ENCODE data around the gene CAP2.

CAP2 gene

DNA sequence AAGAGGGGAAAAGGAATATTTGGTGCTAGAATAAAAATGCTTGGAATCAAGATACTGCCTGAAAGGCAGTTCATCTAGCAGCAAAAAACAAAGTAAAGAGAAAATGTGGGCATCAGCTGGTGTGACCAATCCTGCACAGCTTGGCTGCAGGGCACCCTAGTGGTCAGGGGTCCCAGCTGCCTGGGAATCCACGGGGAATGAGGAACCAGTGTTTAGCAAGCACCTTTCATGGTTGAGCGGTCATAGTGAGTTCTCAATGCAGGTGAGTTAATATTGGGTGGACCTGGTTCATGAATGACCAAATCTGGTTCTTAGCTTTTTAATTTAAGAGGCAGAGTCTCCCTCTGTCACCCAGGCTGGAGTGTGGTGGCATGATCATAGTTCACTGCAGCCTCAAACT is 53.3 kb downstream of the CAP2 start:
- DNase-seq, result no peak

DNA sequence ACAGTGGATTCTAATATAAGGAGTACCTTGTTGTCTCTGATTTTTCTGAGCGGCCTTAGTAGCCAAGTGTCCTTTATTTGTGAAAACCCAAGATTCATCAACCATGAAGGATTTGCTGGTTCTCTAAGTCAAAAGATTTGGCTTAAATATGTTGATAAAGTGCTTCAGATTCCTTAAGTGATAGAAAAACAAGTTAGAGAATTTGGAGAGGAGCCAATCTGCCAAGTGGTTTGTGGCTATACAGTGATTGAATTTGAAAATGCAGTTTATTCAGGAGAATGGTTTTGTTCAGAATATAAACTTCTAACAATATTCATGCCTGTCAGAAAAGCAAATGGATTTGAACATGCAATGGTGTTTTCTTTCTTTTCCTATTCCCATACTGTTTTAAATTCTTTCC is 54.8 kb downstream of the CAP2 start:
- DNase-seq, result no peak

DNA sequence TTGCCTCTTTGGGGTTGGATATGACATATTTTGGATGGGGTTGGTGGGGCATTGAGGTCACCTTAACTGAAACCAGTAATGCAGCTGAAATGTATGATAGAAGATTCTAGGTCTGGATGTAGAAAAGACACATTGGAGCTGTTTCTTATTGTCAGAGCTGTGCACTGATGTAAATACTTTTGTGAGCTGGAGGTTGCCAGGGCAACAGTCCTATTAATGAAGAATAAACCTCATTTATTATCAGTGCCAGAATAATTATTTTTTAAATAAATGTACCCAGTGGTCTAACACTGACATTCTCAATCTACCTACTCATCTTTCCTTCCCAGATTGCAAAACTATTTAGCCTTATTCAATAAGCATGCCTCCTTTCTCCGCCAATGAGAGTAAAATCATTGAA is 57.0 kb downstream of the CAP2 start:
- DNase-seq, result no peak

GRCh38 chr6:17450832-17451231 is 57.4 kb downstream of the CAP2 start:
- no peak for DNase-seq

DNA sequence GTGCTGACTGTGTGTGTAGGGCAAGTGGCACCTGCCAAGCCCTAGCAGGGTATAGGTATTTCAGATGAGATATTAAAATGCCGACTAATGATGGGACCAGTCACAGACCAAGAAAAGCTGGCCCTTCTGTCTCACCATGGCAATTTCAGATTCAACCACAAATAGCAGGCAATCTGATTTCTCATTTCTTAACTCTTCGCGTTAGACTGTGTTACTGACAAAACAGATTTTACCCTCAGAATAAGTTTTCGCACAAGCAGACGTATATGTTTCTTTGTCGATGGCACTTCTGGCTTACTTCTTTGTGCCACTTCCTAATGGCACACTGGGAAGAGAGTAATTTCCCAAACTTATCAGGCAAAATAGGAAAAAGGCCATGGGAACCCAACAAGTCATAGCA is 58.7 kb downstream of the CAP2 start:
- DNase-seq, result no peak

- no peak for DNase-seq
These were observed 61.1 kb downstream of the CAP2 start for GRCh38 chr6:17454316-17455005.

- DNase-seq, result no peak
These were observed 62.5 kb downstream of the CAP2 start for GRCh38 chr6:17455919-17456318.

DNA sequence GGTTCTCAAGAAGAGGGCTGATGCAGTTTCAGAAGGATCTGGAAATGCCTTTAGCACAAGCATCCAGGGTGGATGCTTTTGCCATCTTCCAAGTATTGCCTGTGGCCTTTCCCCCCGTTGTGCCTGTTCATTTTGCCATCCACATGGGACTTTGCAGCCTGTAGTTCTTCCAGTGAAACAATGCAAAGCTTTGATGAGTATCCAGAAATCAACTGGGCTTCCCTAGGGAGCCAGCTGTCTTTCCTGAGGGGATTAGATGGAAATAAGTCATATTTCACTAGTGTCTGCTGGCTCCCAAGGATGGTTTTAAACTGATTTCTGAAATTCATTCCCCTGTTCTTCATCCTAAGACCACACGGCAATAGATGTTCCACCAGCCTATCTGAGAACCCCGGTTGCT is 63.3 kb downstream of the CAP2 start:
- DNase-seq, result no peak

DNA sequence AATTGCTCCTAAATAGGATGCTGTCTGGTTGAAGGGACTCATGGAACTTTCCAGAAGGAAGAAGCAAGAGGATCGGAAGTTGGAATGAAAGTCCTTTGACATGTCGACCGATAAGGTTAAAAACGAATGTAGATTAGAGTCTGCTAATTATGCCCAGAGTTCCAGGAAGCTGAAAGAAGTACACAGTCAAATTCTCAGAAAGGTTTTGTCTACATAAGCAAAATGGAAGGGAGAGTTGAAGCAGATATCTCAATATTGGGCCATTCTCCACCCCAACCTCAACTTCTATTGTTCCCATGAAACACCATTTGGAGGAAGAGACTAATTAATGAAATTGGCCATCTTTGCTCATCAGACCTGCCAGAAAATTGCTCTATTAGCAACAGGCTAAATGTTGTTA is 64.0 kb downstream of the CAP2 start:
- DNase-seq, result no peak

DNA sequence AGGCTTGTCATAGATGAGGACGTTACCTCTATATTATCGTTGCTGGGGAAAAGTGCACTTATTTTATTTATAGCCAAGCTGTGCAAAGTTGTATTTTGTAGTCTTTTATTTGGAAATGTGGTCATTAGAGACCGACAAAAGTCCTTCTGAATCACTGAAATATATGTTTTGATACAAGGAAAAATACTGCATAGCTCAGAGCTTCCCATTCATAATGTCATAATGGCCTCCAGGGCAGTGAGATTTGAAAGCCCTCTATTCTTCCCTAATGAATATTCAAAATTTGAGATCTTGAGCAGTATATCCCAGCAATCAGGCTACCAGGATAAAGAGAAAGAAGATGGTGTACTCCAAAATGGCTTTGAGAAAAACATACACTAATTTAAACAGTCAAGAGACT is 64.6 kb downstream of the CAP2 start:
- DNase-seq, result no peak

DNA sequence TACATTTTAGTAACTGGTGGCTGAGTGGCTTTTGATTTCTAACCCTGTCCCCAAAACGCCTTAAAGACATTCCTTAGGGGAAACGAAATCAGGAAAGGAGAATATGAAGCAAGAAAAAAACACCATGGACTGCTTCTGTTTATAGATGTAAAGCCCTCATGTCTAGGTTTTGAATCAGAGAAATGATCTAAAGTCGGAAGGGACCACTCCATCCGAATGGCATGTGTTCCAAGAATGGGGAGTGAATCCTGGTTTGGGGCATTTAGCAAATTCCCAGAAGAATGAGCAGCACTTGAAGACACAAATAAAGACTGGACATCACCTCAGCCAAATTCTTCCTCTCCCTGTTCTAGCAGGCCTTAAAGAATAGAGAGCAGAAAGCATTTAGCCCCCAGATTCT is 65.6 kb downstream of the CAP2 start:
- DNase-seq, result no peak

- no peak for DNase-seq
These were observed 67.5 kb downstream of the CAP2 start for GRCh38 chr6:17460862-17461261.

- no peak for DNase-seq
These were observed 72.8 kb downstream of the CAP2 start for GRCh38 chr6:17466147-17466546.

DNA sequence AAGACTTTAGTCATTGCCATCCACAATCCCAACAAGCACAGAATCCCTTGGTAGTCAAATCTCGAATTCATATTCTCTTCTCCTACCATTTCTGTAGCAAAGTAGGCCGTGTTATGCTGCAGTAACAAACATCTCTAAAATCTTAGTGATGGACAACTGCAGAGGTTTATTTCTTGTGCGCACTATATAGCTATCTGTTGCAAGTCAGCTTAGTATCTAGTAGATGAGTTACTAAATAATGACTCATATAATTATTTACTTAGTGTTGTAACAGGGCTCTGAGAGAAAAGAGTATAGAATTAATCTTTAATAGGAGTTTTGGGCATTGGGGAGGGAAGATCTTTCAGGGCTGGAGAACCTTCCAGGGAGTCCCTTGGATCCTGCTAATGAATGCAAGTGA is 73.3 kb downstream of the CAP2 start:
- no peak for DNase-seq

DNA sequence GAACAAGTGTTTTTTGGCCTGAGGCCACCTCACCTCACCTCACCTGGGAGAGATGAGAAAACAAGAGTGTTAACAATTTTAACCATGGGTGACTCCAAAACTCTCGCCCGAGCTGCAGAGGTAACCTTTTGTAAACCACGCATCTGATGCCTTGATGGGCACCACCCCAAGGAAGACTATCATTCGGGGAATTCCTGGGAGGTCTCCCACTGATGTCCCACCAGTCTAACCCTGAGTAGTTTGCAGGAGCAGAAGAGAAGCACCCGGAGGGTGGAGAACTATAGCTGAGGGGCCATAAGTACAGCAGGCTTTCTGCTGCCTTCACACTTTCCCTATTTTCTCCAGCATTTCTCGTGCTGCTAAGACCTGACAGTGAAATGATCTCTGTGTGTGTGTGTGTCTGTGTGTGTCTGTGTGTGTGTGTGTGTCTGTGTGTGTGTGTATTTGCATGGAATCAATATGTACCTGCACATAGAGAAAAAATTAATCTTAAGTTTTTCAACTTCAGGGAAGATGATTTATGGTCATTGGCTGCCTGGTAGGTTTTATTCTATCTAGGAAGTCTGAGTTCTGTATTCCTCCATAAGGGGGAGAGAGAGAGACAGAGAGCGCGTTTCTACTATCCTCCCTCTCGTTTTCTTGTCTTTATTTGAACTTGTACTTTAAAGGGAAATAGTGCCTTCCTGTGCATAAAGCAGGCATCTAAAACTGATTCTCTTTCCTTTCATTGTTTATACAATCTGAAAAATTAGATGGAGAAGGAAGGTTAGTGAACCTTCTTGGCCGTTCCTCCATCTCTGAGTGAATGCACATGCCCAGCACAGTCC is 75.8 kb downstream of the CAP2 start:
- DNase-seq, result no peak

- DNase-seq, result no peak
These were observed 77.0 kb downstream of the CAP2 start for GRCh38 chr6:17470202-17470937.

DNA sequence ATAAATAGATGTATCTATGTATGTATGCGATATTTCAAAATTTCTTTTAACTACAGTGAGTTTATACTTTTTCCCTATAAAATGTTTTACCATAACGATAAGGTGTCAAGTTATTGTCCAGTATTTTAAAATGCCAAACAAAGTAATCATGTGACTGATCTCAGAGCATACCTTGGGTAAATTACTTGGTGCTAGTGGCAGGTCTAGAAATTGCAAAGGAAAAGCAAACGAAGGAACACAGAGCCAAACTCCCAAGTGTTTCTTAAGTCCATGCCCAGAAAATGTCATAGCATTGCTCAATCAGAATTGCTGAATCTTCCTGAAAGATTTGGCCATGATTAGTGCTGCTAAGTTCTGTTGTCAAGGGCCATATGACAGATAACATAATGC is 77.5 kb downstream of the CAP2 start:
- DNase-seq, result no peak

- DNase-seq, result no peak
These were observed 79.3 kb downstream of the CAP2 start for GRCh38 chr6:17472653-17473183.

DNA sequence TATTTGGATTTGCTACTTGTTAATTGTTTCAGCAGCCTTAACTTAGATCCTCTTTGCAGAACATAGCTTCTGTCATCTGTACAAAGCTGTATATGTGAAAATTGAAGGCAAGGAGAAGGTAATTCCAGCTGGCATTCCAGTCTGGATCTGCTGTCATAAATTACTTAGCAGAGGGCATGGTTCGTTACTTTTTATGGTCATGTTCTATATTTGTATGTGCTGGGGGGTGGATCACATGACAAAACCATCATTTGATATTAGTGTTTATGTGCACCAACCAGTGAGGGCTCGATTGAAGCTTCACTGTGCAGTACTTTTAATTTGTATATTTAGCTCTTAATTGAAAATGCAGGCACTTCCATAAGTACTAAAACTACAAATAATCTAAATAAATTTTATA is 80.2 kb downstream of the CAP2 start:
- DNase-seq, result no peak

GRCh38 chr6:17474289-17474688 is 80.9 kb downstream of the CAP2 start:
- DNase-seq, result no peak

DNA sequence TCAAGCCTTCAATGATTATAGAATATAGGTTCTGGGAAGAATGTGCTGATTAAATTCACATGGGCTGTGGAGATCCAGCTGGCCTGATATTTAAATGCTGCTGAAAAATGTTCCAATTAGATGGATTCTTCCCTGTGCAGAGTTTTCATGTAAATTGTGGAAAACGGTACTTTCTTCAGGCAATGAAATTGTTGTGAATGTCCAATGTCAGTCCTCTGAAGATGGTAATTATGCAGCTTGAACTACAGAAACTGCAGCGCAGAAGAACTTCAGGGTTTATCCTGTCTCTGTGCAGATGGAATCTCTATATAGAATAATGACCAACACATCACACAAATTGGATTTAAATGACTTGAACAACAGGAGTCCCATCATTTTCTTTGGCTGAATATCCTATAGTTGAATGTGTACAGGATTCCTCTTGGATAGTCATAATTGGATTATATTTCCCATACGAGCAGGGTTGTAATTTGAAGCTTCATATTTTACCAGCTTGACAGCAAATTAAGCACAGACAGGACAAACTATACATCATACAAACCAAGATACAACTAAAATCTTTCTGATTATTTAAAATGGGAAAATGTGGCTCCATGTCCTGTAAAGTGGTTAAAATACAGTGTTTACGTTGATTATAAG is 82.3 kb downstream of the CAP2 start:
- no peak for DNase-seq

GRCh38 chr6:17476511-17476910 is 83.1 kb downstream of the CAP2 start:
- DNase-seq, result no peak

DNA sequence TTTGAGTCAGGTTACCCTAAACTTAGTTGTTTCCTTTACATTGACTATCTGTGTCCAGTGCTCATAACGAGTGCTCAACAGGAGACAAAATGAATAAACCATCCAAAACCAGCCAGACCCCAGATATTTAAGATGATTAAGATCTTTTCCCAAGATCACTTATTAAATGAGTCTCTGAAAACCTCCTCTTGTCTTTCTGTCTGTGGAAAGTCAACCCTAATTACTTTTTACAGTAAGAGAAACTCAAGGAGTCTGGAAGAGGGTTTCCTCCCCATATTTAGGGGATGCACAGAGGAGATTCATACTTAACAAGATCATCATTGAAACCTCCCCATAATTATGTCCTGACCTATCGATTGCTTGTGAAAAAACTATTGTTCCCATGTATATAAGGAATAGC is 84.0 kb downstream of the CAP2 start:
- DNase-seq, result no peak
